ENCODE results near the gene INVS.
"Not testable (repeated sequence)": the region's sequence is repeated elsewhere in the genome, so short reads cannot be mapped to it uniquely, and the experiment has no call there.

Gene INVS

DNA sequence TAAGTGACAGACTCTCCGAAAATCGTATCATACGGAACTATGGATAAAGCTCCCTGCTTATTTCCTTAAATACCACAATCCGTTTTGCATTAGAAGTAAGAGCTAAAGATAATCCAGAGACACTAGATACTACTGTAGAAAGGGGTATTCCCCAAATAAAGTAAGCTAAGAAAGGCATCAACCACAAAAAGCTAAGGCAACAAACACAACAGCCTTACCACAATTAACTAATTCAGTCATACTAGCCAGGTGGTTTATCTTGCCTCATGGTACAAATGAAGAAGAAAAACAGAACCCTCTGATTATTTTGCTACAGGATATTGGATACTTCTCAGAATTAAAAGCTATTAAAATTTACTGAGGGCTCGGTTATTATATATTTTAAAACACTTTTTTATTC, 14.3 kb upstream of the INVS start:
- DNase-seq (ENCODE audit: low read depth in 2 of 2), result no peak

DNA sequence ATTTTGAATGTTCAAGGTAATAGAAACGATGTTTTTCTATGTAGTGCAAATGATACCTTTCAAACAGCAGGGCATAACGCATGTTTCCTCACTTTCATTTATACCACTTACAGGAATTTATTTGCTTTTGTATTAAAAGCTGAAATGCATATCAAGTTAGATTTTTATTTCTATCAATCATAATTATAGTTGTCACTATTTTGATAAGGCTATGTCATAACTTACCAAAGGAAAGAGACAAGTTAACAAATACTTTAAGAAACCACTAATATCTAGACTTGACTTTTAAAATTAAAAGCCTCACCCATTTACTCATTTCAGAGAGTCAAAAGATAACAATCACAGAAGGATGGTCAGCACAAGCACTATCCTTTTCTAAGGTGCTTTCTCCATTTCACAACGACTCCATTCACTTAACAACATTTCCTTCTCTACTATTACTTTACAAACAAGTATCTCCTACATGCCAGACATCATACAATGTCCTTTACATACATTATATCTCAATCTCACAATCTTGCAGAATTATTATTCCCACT, 12.9 kb upstream of the INVS start:
- no peak for DNase-seq (ENCODE audit: low read depth in 2 of 2)

GRCh38 chr9:100087218-100087617, 11.8 kb upstream of the INVS start:
- DNase-seq (ENCODE audit: low read depth in 2 of 2), result no peak

- no peak for DNase-seq (ENCODE audit: low read depth in 2 of 2)
These were observed 10.8 kb upstream of the INVS start for GRCh38 chr9:100088202-100088601.

DNA sequence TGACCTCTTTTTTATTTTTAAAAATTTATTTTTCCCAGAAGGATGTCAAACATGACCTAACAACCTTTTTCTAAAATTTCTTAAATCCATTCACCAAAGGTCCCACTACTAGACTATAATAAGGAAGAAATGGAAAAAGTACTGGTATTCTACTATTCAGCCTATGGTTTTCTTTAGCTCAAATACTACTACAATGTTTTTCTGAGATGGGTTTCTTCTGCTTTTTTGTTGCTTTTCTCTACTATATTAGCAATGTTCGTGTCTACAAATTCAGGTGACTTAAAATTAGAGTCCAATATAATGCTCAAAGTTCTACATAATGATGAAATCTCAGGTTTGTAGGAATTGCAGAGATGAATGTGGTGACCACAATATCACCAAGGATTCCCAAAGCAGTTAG, 8.2 kb upstream of the INVS start:
- no peak for DNase-seq (ENCODE audit: low read depth in 2 of 2)

- DNase-seq (ENCODE audit: low read depth in 2 of 2), result no peak
These were observed 7.4 kb upstream of the INVS start for GRCh38 chr9:100091650-100092049.

DNA sequence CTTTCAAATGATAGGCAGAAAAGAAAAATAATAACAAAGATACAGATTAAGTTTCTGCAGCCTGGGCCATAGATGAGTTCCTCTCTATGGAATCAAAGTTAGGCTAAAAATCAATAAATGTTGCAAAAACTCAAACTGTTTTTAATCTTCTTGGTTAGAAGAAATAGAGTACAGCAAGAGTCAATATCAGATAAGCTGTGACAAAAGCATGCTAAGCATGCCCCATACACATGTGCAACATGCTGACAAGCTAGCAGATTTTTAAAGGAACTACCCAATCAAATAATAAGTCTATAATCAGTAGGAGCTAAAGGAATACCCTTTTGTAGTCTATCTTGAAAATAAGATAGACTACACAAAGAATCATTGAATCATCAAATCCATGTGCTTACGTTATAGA, 7.0 kb upstream of the INVS start:
- no peak for DNase-seq (ENCODE audit: low read depth in 2 of 2)

- DNase-seq (ENCODE audit: low read depth in 2 of 2), result not testable (repeated sequence)
These were observed 4.6 kb upstream of the INVS start for GRCh38 chr9:100094411-100094810.

DNA sequence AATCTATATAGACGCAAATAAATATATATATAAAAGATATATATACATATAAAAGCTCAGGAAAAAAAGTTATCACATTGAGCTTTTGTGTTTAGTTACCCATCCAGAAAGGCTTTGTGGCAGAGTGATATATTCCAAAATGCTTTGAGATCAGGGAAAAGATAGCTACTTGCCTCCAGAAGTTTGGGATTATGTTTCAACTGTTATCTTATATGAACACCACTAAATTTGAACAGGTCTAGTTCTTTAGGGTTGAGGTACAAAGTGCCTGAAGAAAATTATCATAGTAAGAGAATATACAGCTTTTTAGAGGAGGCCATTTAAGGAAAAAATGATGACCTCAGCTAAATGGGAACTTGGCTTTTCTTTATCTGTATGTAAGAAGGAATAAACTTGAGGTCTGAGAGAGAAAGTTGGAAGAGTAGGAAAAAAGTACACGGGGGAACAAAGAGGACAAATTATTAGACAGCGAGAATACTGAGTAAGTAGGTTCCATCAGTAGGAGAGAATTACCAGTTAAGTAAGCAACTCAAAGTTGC, 2.6 kb upstream of the INVS start:
- no peak for DNase-seq (ENCODE audit: low read depth in 2 of 2)

DNA sequence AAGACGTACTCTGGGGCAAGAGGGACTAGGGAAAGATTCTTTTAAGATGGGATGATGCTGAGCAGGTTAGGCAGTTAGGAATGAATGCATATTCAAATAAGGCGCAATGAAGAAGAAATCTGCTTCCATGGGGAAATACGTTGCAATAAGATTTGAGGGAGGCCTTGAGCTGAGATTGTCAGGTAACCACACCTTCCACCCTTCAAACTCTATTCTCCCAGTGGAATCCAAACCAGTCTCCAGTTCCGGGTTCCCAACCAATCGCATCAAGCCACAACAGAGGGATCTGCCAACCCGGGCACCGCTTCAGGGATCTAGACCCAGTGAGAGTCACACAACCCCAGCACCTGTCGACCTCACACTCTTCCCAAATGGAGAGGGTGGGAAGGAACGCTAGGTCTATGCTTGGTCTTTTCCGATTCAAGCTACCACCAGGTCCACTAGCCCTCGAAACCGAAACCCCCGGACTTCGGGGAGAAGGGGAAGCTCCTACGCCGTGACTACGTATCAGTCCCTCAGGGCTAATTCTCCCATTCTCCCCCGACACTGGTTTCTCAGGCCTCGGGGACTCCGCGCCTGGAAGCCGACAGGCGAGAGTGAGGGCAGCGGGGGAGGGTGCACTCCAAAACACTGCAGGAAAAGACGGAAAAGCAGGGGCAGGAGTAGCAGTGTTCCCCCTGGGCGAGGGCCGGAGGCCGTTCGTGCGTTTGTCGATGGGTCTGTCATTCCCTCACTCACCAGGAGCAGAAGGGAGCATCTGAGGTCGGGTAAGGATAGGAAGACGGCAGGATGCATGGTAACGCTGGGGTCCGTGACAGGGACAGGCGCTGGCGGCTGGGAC, 777 bp upstream of the INVS start:
- DNase-seq (ENCODE audit: low read depth in 2 of 2), result peak; percentile 11 to 12

DNA sequence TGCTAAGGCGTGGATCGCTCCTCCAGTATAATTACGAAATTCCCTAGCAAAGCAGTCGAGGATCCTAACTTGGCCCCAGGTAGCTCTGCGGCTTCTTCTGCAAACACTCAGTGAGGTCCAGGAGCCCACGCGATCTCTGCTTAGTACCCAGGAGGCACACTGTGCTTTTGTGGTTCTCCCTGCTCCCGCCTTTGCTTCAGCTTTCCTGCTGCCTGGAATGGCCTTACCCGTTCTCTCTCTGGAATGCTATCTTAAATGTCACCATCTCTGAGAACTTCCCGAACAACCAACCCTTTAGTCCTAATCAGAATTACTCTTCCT, 639 bp downstream of the INVS start:
- DNase-seq (ENCODE audit: low read depth in 2 of 2), result no peak

GRCh38 chr9:100100146-100100667, 1.2 kb downstream of the INVS start:
- no peak for DNase-seq (ENCODE audit: low read depth in 2 of 2)

GRCh38 chr9:100101608-100102007, 2.6 kb downstream of the INVS start:
- no peak for DNase-seq (ENCODE audit: low read depth in 2 of 2)

DNA sequence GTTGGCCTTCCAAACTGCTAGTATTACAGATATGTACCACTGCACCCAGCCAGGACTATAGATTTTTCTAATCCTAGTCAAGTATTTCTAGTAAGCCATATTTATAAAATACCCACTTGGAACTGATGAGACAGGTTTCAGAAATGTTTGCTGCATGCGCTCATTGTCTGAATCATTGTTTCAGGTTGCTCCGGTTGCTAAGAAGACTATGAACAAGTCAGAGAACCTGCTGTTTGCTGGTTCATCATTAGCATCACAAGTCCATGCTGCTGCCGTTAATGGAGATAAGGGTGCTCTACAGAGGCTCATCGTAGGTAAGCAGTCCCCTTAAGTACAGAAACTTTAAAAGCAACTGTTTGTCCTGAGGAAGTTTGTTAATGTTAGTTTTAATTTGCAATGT, 5.3 kb downstream of the INVS start:
- DNase-seq (ENCODE audit: low read depth in 2 of 2), result no peak

DNA sequence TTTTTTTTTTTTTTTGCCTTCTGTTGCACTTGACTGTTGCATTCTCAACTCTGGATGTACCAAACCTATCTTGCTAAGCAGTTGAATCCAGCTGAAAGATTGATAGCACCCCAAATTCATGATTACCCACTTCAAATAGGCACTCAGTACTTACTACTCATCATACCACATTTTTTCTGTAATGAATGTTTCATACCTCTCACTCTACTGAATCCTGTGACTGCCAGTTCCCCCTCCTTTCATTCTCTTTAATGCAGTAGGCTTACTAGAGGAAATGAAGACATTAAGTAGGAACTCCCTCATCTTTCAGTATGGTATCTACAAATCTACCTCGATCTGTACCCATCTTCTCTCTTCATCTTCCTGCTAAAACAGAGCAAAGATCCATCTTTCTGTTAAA, 6.8 kb downstream of the INVS start:
- DNase-seq (ENCODE audit: low read depth in 2 of 2), result no peak

DNA sequence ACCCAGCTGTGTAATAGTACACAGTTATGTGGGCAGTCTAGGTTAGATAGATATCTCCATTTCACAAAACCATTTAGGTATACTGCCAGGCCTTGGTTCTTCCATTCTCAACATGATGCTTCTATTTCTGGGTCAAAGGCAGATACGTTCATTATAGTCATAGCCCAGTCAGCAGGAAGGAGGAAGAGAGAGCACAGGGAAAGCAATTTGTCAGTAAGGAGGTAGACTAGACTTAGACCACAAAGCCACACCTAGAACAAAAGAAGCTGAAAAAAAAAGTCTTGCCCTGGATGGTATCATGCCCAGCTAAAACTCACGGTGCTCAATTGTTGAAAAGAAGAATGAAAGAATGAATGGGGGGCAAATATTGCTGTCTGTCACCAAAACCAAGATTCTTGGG, 7.6 kb downstream of the INVS start:
- no peak for DNase-seq (ENCODE audit: low read depth in 2 of 2)

GRCh38 chr9:100108559-100108958, 9.5 kb downstream of the INVS start:
- DNase-seq (ENCODE audit: low read depth in 2 of 2), result no peak

DNA sequence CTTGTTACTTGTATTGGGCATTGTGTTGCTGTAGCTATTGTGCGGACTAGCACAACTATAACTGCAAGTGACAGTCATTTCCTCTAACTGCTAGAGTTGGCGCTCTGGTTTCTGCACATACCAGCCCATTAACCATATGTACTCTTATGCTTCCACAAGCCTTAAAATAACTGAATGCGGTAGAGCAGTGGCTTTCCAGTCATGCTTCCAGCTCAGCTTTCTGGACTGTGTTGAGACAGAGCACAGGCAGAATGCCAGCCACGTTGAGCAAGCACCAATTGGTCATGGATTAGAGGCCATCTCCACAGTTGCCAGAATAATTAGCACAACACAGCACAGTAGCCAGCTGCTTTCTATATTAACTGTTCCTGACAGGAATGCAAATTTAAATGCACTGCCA, 12.2 kb downstream of the INVS start:
- no peak for DNase-seq (ENCODE audit: low read depth in 2 of 2)

DNA sequence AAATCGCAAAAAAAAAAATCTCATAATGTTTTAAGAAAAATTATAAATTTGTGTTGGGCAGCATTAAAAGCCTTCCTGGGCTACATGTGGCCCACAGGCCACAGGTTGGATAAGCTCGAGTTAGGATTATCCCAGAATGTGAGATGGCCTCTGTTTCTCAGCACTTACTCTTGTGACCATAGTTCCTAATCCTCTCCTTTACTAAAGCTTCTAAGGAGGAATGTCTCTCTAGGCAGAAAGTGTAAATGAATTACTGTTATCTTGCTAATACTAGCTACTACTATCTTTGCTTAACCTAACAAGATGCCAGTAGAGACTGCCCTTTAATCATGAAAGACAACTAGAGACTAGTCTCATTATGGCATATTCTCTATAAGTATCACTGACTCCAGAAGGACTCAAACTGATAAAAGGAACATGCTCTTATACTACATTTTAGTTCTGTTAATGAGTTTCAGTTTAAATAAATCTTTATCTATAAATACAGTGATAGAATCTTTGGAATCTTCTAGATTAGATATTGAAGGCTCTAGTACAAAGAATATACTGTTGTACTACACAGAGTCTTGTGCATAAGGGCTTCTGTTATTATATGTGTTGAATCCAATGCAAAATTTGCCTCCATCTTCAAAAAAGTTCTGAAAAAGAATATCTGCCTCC, 13.8 kb downstream of the INVS start:
- no peak for DNase-seq (ENCODE audit: low read depth in 2 of 2)

- no peak for DNase-seq (ENCODE audit: low read depth in 2 of 2)
These were observed 18.3 kb downstream of the INVS start for GRCh38 chr9:100117316-100117715.

DNA sequence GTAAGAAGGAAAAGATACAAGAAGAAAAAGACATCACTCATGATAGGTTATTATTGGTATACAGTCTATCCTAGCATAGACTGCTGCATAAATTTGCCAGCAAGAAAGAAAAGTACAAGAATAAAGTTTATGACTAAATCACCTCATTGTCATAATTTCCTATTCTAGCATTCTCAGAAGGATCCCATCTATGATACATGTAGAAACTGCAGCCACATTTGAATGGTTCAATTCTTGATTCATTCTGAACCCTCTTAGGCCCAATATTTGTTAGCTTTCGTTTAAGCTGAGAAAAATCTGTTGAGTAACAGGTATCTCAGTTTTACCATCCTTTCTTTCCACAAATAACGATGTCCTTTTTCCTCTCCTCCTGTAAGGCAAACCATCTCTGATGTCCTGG, 21.2 kb downstream of the INVS start:
- no peak for DNase-seq (ENCODE audit: low read depth in 2 of 2)

DNA sequence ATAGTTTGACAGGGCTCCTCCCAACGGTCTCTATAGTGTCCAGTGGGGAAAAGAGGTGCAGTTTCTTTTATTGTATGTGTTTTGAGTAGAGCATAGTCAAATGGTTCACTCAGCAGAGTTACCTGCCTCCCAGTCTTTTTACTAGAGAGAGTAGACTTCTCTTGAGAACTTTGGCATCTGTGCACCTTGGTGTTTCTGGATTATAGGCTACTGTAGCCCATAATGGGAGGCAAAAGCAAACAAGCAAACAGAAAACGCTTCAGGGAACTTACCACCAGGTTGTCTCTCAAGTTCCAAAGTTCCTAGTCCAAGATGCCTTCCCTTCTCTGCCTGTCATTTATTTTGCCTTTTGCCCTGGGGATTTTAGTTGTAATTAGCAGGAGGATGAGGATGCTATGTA, 26.2 kb downstream of the INVS start:
- DNase-seq (ENCODE audit: low read depth in 2 of 2), result no peak

DNA sequence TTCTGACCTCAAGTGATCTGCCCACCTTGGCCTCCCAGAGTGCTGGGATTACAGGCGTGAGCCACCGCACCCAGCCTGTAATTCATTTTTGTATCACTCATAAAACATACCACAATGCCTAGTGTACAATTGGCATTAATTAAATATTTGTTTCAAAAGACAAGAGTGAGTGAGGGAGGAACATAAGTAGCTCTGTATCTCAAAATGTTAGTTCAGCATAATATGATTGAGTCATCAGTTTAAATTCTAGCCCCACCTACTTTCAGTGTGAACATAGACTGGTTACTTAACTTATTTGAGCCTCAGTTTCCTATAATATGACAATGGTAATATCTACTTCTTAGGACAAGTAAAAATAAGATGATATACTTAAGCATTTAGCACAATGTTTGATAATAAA, 26.9 kb downstream of the INVS start:
- no peak for DNase-seq (ENCODE audit: low read depth in 2 of 2)
